GM12864 (cell line): ENCODE measurements around the gene PSPH.
"Not testable (repeated sequence)": the region's sequence is repeated elsewhere in the genome, so short reads cannot be mapped to it uniquely, and the experiment has no call there.

Experiments
- DNase-seq: peaks from one replicate; pipeline ENCODE4 v3.0.0-alpha.2; 2011; ENCODE audit warnings: low read depth
- H3K4me3 ChIP-seq: 2 replicates; pipeline ENCODE4 v1.5.1; 2011; ENCODE audit warnings: mild to moderate bottlenecking, low read depth, low read length, control low read depth
- CTCF ChIP-seq: IDR thresholded peaks from 2 replicates; pipeline ENCODE4 v1.5.1; 2011; ENCODE audit warnings: low read depth, mild to moderate bottlenecking, moderate library complexity, low read length, control low read depth, inconsistent platforms; ENCODE audit errors: missing control alignments

The PSPH gene

GRCh38 chr7:56087445-56087844, 36.2 kb upstream of the PSPH start:
- TF ChIP-seq CTCF = no peak
- no peak for DNase-seq
- H3K4me3 ChIP-seq = no peak overlapping the region

- DNase-seq = no peak
- no peak overlapping the region for H3K4me3 ChIP-seq
- TF ChIP-seq CTCF = no peak
These were observed 35.5 kb upstream of the PSPH start for GRCh38 chr7:56086761-56087160.

GRCh38 chr7:56083150-56083785, 32.0 kb upstream of the PSPH start:
- DNase-seq = no peak
- no peak for TF ChIP-seq CTCF
- no peak overlapping the region for H3K4me3 ChIP-seq

- TF ChIP-seq CTCF = no peak
- DNase-seq = no peak
- no peak overlapping the region for H3K4me3 ChIP-seq
These were observed 30.5 kb upstream of the PSPH start for GRCh38 chr7:56081626-56082340.

GRCh38 chr7:56080726-56081435, 29.6 kb upstream of the PSPH start:
- DNase-seq, H3K4me3 ChIP-seq: not testable (repeated sequence)

GRCh38 chr7:56079450-56080185, 28.4 kb upstream of the PSPH start:
- no peak overlapping the region for H3K4me3 ChIP-seq
- no peak for DNase-seq

More at GRCh38 chr7:56079450-56080185, 28.4 kb upstream of the PSPH start:
- TF ChIP-seq CTCF = no peak
